Endothelial cell of umbilical vein (primary cell): ENCODE measurements around the gene DZIP1. TPM values are rescaled to one million over a fixed set of nuclear protein-coding genes. Genes with fewer than 3 reads are reported as not detected.

Source experiments
- BruUV-seq: library from RNA; stranded (reverse); fragments of 400-500 nt; replicated peaks from 2 replicates; lab custom pipeline; 2021; lab: Mats Ljungman, UMichigan
- CTCF ChIA-PET: fragments of 300-600, 350-600 bp; sonication (Branson Sonifier 250); formaldehyde crosslinking; loops from one replicate; lab custom pipeline; 2021; ENCODE audit warnings: antibody characterized with exemption, inconsistent platforms; lab: Charles Lee
- POLR2A ChIA-PET: fragments of 300-600, 350-600 bp; sonication (Branson Sonifier 250); formaldehyde crosslinking; loops from one replicate; lab custom pipeline; 2021; ENCODE audit warnings: antibody characterized with exemption, inconsistent platforms; lab: Charles Lee
- DNase-seq: peaks from one replicate; pipeline ENCODE4 v3.0.0-alpha.2; 2011; ENCODE audit warnings: low read depth, low spot score
- FAIRE-seq: peaks from 2 replicates; lab custom pipeline; 2011; peaks lifted over from hg19 to GRCh38; lab: Jason Lieb, UNC
- H2AFZ ChIP-seq: 2 replicates; pipeline ENCODE4 v1.6.0; 2012; ENCODE audit warnings: low read depth, low read length, control low read depth, inconsistent platforms
- H3K27ac ChIP-seq: 2 replicates; pipeline ENCODE4 v1.5.1; 2011; ENCODE audit warnings: low read depth, mild to moderate bottlenecking, control low read depth, low read length, moderate library complexity; ENCODE audit not compliant: insufficient read depth
- H3K27me3 ChIP-seq, 2 experiments: 2 replicates each; pipeline versions ENCODE4 v1.6.0 to v1.6.1; 2011; ENCODE audit warnings: low read length in 2 of 2, mixed read lengths in 1 of 2; ENCODE audit not compliant: control insufficient read depth in 2 of 2, insufficient read depth in 2 of 2
- H3K36me3 ChIP-seq, 2 experiments: 2 replicates in 1 of 2; 3 replicates in 1 of 2; pipeline ENCODE4 v1.5.1; 2011; ENCODE audit warnings: low read length in 2 of 2, mild to moderate bottlenecking in 1 of 2, moderate library complexity in 1 of 2; ENCODE audit not compliant: control insufficient read depth in 2 of 2, insufficient read depth in 2 of 2; ENCODE audit errors: extremely low read depth in 1 of 2
- H3K4me1 ChIP-seq: 3 replicates; pipeline ENCODE4 v1.5.1; 2011; ENCODE audit warnings: mild to moderate bottlenecking, low read length; ENCODE audit not compliant: control insufficient read depth, insufficient read depth; ENCODE audit errors: extremely low read depth
- H3K4me2 ChIP-seq: 2 replicates; pipeline ENCODE4 v1.6.1; 2011; ENCODE audit warnings: low read length, control low read depth, mixed read lengths; ENCODE audit not compliant: insufficient read depth
- H3K4me3 ChIP-seq, 3 experiments: fragments of 200-600 bp in 1 of 3; sonication (generic), shearing (Covaris generic) in 1 of 3; replicated peaks in 1 of 3; 2 replicates each; pipeline ENCODE4 v1.5.1; 2011 to 2016; ENCODE audit warnings: control low read depth in 3 of 3, low read length in 3 of 3, mild to moderate bottlenecking in 2 of 3, inconsistent platforms in 1 of 3, low read depth in 1 of 3, moderate library complexity in 1 of 3; ENCODE audit not compliant: insufficient read depth in 1 of 3
- H3K79me2 ChIP-seq: 2 replicates; pipeline ENCODE4 v1.6.0; 2012; ENCODE audit warnings: low read length, inconsistent platforms; ENCODE audit not compliant: control insufficient read depth, insufficient read depth
- H3K9ac ChIP-seq: replicated peaks from 2 replicates; pipeline ENCODE3; 2011; ENCODE audit warnings: low read length, control low read depth; ENCODE audit not compliant: insufficient read depth; ENCODE audit errors: extremely low read depth
- H3K9me1 ChIP-seq: replicated peaks from 3 replicates; pipeline ENCODE4 v1.6.0; 2011; ENCODE audit warnings: mild to moderate bottlenecking, low read length; ENCODE audit not compliant: control insufficient read depth, insufficient read depth; ENCODE audit errors: extremely low read depth
- H3K9me3 ChIP-seq: replicated peaks from 2 replicates; pipeline ENCODE4 v1.5.1; 2012; ENCODE audit warnings: low read length, inconsistent platforms; ENCODE audit not compliant: control insufficient read depth, insufficient read depth
- H4K20me1 ChIP-seq: replicated peaks from 2 replicates; pipeline ENCODE3; 2011; ENCODE audit warnings: mild to moderate bottlenecking, low read length; ENCODE audit not compliant: control insufficient read depth, insufficient read depth; ENCODE audit errors: extremely low read depth
- CTCF ChIP-seq, 2 donors: IDR thresholded peaks; 1 replicate in 1 of 2; 2 replicates in 1 of 2; pipeline ENCODE4 v1.5.1; 2011; ENCODE audit warnings: low read length in 2 of 2, mild to moderate bottlenecking in 2 of 2, moderate library complexity in 2 of 2, control low read depth in 1 of 2, inconsistent platforms in 1 of 2, low read depth in 1 of 2; ENCODE audit not compliant: insufficient read depth in 1 of 2; ENCODE audit errors: extremely low read depth in 1 of 2
- EZH2 ChIP-seq: IDR thresholded peaks from 2 replicates; pipeline ENCODE4 v1.6.1; 2012; ENCODE audit warnings: borderline replicate concordance, low read depth, mild to moderate bottlenecking, moderate library complexity, low read length, inconsistent platforms; ENCODE audit not compliant: severe bottlenecking
- FOS ChIP-seq: IDR thresholded peaks from 2 replicates; pipeline ENCODE4 v1.6.1; 2011; ENCODE audit warnings: mild to moderate bottlenecking, low read length, moderate library complexity, borderline replicate concordance; ENCODE audit not compliant: insufficient read depth
- GATA2 ChIP-seq: IDR thresholded peaks from 2 replicates; pipeline ENCODE4 v1.7.0; 2011; ENCODE audit warnings: low read depth, mild to moderate bottlenecking, moderate library complexity, mixed read lengths, low read length; ENCODE audit not compliant: insufficient read length, insufficient read depth
- JUN ChIP-seq: IDR thresholded peaks from 2 replicates; pipeline ENCODE4 v1.6.1; 2011; ENCODE audit warnings: borderline replicate concordance, low read depth; ENCODE audit not compliant: insufficient read length, insufficient read depth
- MAX ChIP-seq: IDR thresholded peaks from 2 replicates; pipeline ENCODE4 v1.6.1; 2011; ENCODE audit not compliant: insufficient read depth, insufficient read length
- MYC ChIP-seq: IDR thresholded peaks from one replicate; pipeline ENCODE4 v1.6.1; 2011; ENCODE audit warnings: mild to moderate bottlenecking, low read depth, low read length
- POLR2AphosphoS5 ChIP-seq: IDR thresholded peaks from 2 replicates; pipeline ENCODE4 v1.6.1; 2012; ENCODE audit warnings: low read depth, mild to moderate bottlenecking, control low read depth, low read length, moderate library complexity; ENCODE audit not compliant: insufficient read depth
- dilution Hi-C: fragments of 300-500 bp; cut with MboI; formaldehyde crosslinking; loops from one replicate; pipeline ENCODE4 v1.15.0; 2019; ENCODE audit warnings: low sequenced_read_pairs; ENCODE audit not compliant: extremely low pct_ligation_motif_present
- intact Hi-C: fragments of 100-400 bp; cut with micrococcal nuclease; formaldehyde crosslinking; loops from one replicate; pipeline ENCODE4 v1.10.0; 2022
- polyA plus RNA-seq, 4 experiments: library from polyadenylated mRNA; depleted of rRNA in 3 of 4; stranded (reverse) in 3 of 4; unstranded in 1 of 4; fragments of >200 nt; gene quantifications; 2 replicates each; pipeline versions ENCODE4 v1.2.1 to v1.2.3, GENCODE V29; 2011 to 2012; ENCODE audit warnings: missing spikeins in 1 of 4
- total RNA-seq: library from RNA; stranded (reverse); gene quantifications from 2 replicates; pipeline ENCODE4 v1.2.3, GENCODE V29; 2021

DZIP1 gene
- total and polyA plus RNA-seq, 2 donors (not counting 3 experiments of a cell fraction or from before 2014, with no cell fraction given): 8.6 to 32.1 TPM

- DNase-seq: peak; percentile 57
- Histone ChIP-seq H3K27me3 (no peaks in the 10 kb centered on the region), H3K4me1 (peaks cover 44% of the 10 kb centered on the region), H3K4me3 (no peak overlapping the region), H3K36me3 (no peaks in the 10 kb centered on the region), H3K9me3 (no peaks in the 10 kb centered on the region), H3K27ac (no peak overlapping the region), H4K20me1 (no peaks in the 10 kb centered on the region), H3K9me1 (no peaks in the 10 kb centered on the region), H3K4me2 (no peak overlapping the region), H2AFZ (peak overlapping the region; percentile 76), H3K79me2 (no peaks in the 10 kb centered on the region), H3K9ac (no peak overlapping the region)
- CTCF ChIA-PET: interaction anchor here (0.8 to 1.3 kb wide), 6 partner anchors 15 to 90 kb away, joined by 3 to 6 read pairs (median 4); no protein-coding TSS in a partner anchor
- POLR2A ChIA-PET: no interaction called here
- intact Hi-C loops: loop anchor here (2.0 to 10.0 kb wide), 2 partner anchors 39 to 451 kb away; no protein-coding TSS in a partner anchor
- dilution Hi-C loops: no loop called here
- no peak for FAIRE-seq
- peak; percentile 32 for TF ChIP-seq GATA2
- no peak for TF ChIP-seq FOS
- TF ChIP-seq POLR2AphosphoS5: no peak
- BruUV-seq: no TSS peak
Measured at GRCh38 chr13:95533545-95534160, 110.9 kb downstream of the DZIP1 start.

GRCh38 chr13:95530178-95530577 lies 114.3 kb downstream of the DZIP1 start:
- peaks cover 33% of the 10 kb centered on the region for H3K4me1 ChIP-seq
- TF ChIP-seq FOS (peak; percentile 59), GATA2 (peak; percentile 68), POLR2AphosphoS5 (peak; percentile 78), MAX (no peak), JUN (no peak), CTCF (IDR thresholded peaks at IDR 0.05; ENCODE audit: extremely low read depth in 1 of 2, insufficient read depth in 1 of 2, low read depth in 1 of 2, low read length in 2 of 2) (no peak), EZH2 (no peak), MYC (no peak)
- no peaks in the 10 kb centered on the region for H3K79me2 ChIP-seq
- no peaks in the 10 kb centered on the region for H3K9me1 ChIP-seq
- dilution Hi-C loops: no loop called here
- H3K4me2 ChIP-seq: peak overlapping the region; percentile 0
- H3K9ac ChIP-seq: no peak overlapping the region
- BruUV-seq: no TSS peak
- no peaks in the 10 kb centered on the region for H3K36me3 ChIP-seq
- no peaks in the 10 kb centered on the region for H3K27me3 ChIP-seq
- H4K20me1 ChIP-seq: no peaks in the 10 kb centered on the region
- H3K4me3 ChIP-seq: no peak overlapping the region
- no peak overlapping the region for H2AFZ ChIP-seq
- FAIRE-seq (peak; percentile 66), DNase-seq (peak; percentile 92)
- ChIA-PET CTCF (interaction anchor here (1.3 to 1.4 kb wide), 3 partner anchors 36 to 304 kb away, joined by 3 read pairs; no protein-coding TSS in a partner anchor), POLR2A (interaction anchor here (0.6 kb wide), 1 partner anchor 61 kb away, joined by 5 read pairs; no protein-coding TSS in a partner anchor)
- no peak overlapping the region for H3K27ac ChIP-seq
- intact Hi-C loops: loop anchor here (10.0 kb wide), 1 partner anchor 455 kb away; no protein-coding TSS in a partner anchor
- no peaks in the 10 kb centered on the region for H3K9me3 ChIP-seq
